ENCODE results near the gene DNAH14. TPM values are rescaled to one million over a fixed set of nuclear protein-coding genes. Genes with fewer than 3 reads are reported as not detected.
"Not testable (repeated sequence)": the region's sequence is repeated elsewhere in the genome, so short reads cannot be mapped to it uniquely, and the experiment has no call there.

The DNAH14 gene
- total RNA-seq, 2 donors from 2014 or later: 2.6 TPM; not detected in 1

DNA sequence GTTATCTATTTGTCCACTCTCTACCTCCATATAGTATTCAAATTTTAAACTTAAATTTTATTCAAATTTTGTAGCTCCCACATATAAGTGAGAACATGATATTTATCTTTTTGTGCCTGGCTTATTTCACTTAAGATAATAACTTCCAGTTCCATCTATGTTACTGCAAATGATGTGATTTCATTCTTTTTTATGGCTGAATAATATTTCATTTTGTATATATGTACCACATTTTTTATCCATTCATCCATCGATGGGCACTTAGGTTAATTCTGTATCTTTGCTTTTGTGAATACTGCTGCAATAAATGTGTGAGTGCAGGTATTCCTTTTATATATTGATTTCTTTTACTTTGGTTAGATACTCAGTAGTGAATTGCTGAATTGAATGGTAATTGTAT is 2.1 kb downstream of the DNAH14 start:
- ATAC-seq (ENCODE audit: insufficient number of reproducible peaks, low FRiP score, low read depth) (no peak), DNase-seq (ENCODE audit: low spot score) (no peak)
- Histone ChIP-seq H3K9me3 (peaks cover 15% of the 10 kb centered on the region), H3K4me3 (no peak overlapping the region), H3K36me3 (no peaks in the 10 kb centered on the region), H3K27ac (no peak overlapping the region), H3K27me3 (replicated peaks; ENCODE audit: insufficient read depth) (no peaks in the 10 kb centered on the region), H3K4me1 (ENCODE audit: control insufficient read depth in 1 of 2, low read depth in 2 of 2) (no peaks in the 10 kb centered on the region)
- TF ChIP-seq, protein P1, sequence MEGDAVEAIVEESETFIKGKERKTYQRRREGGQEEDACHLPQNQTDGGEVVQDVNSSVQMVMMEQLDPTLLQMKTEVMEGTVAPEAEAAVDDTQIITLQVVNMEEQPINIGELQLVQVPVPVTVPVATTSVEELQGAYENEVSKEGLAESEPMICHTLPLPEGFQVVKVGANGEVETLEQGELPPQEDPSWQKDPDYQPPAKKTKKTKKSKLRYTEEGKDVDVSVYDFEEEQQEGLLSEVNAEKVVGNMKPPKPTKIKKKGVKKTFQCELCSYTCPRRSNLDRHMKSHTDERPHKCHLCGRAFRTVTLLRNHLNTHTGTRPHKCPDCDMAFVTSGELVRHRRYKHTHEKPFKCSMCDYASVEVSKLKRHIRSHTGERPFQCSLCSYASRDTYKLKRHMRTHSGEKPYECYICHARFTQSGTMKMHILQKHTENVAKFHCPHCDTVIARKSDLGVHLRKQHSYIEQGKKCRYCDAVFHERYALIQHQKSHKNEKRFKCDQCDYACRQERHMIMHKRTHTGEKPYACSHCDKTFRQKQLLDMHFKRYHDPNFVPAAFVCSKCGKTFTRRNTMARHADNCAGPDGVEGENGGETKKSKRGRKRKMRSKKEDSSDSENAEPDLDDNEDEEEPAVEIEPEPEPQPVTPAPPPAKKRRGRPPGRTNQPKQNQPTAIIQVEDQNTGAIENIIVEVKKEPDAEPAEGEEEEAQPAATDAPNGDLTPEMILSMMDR (IDR thresholded peaks at IDR 0.05): no peak

- Histone ChIP-seq H3K4me1 (ENCODE audit: control insufficient read depth in 1 of 2, low read depth in 2 of 2) (no peaks in the 10 kb centered on the region), H3K9me3 (peaks cover 15% of the 10 kb centered on the region), H3K4me3 (no peak overlapping the region), H3K36me3 (no peaks in the 10 kb centered on the region), H3K27ac (no peak overlapping the region), H3K27me3 (replicated peaks; ENCODE audit: insufficient read depth) (no peaks in the 10 kb centered on the region)
- ATAC-seq (ENCODE audit: insufficient number of reproducible peaks, low FRiP score, low read depth) (no peak), DNase-seq (ENCODE audit: low spot score) (no peak)
- TF ChIP-seq, protein P1 (IDR thresholded peaks at IDR 0.05): no peak
These were observed 3.3 kb downstream of the DNAH14 start for GRCh38 chr1:224932607-224933249.

GRCh38 chr1:224933584-224933983 is 4.1 kb downstream of the DNAH14 start:
- TF ChIP-seq, protein P1 (IDR thresholded peaks at IDR 0.05): no peak
- H3K27ac ChIP-seq: no peak overlapping the region
- ATAC-seq (ENCODE audit: insufficient number of reproducible peaks, low FRiP score, low read depth) (no peak), DNase-seq (ENCODE audit: low spot score) (no peak)
- no peaks in the 10 kb centered on the region for H3K4me1 ChIP-seq (ENCODE audit: control insufficient read depth in 1 of 2, low read depth in 2 of 2)
- no peaks in the 10 kb centered on the region for H3K36me3 ChIP-seq
- no peaks in the 10 kb centered on the region for H3K27me3 ChIP-seq (replicated peaks; ENCODE audit: insufficient read depth)
- H3K9me3 ChIP-seq: peaks cover 15% of the 10 kb centered on the region
- H3K4me3 ChIP-seq: no peak overlapping the region

DNA sequence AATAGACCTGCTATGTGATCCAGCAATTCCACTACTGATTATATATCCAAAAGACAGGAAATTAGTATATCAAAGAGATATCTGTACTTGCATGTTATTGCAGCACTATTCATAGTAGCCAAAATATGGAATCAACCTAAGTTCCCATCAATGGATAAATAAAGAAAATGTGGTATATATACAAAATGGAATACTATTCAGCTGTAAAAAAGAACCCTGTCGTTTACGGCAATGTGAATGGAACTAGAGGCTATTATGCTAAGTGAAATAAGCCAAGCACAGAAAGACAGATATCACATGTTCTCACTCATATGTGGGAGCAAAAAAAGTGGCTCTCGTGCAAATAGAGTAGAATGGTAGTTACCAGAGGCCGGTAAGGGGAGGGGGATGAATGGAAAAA is 9.2 kb downstream of the DNAH14 start:
- TF ChIP-seq, protein P1 (IDR thresholded peaks at IDR 0.05): no peak

GRCh38 chr1:224939844-224940425 is 10.5 kb downstream of the DNAH14 start:
- no peaks in the 10 kb centered on the region for H3K36me3 ChIP-seq
- H3K4me1 ChIP-seq (ENCODE audit: control insufficient read depth in 1 of 2, low read depth in 2 of 2): no peaks in the 10 kb centered on the region
- TF ChIP-seq, protein P1 (IDR thresholded peaks at IDR 0.05): no peak
- H3K4me3 ChIP-seq: no peak overlapping the region
- ATAC-seq (ENCODE audit: insufficient number of reproducible peaks, low FRiP score, low read depth) (no peak), DNase-seq (ENCODE audit: low spot score) (no peak)
- no peak overlapping the region for H3K27ac ChIP-seq
- H3K9me3 ChIP-seq: no peaks in the 10 kb centered on the region
- H3K27me3 ChIP-seq (replicated peaks; ENCODE audit: insufficient read depth): no peaks in the 10 kb centered on the region

More for the DNA sequence above, 9.2 kb downstream of the DNAH14 start:
- no peak for DNase-seq (ENCODE audit: low spot score)
- H3K9me3 ChIP-seq: peaks cover 6% of the 10 kb centered on the region
- H3K4me1 ChIP-seq (ENCODE audit: control insufficient read depth in 1 of 2, low read depth in 2 of 2): no peaks in the 10 kb centered on the region
- no peak for ATAC-seq (ENCODE audit: insufficient number of reproducible peaks, low FRiP score, low read depth)
- no peaks in the 10 kb centered on the region for H3K27me3 ChIP-seq (replicated peaks; ENCODE audit: insufficient read depth)
- no peak overlapping the region for H3K4me3 ChIP-seq
- no peaks in the 10 kb centered on the region for H3K36me3 ChIP-seq
- H3K27ac ChIP-seq: no peak overlapping the region

- not testable (repeated sequence) for DNase-seq (ENCODE audit: low spot score); H3K4me3 ChIP-seq; ATAC-seq (ENCODE audit: insufficient number of reproducible peaks, low FRiP score, low read depth); H3K4me1 ChIP-seq (ENCODE audit: control insufficient read depth in 1 of 2, low read depth in 2 of 2); H3K27ac ChIP-seq; H3K9me3 ChIP-seq; H3K36me3 ChIP-seq; H3K27me3 ChIP-seq (replicated peaks; ENCODE audit: insufficient read depth)
These were observed 11.3 kb downstream of the DNAH14 start for GRCh38 chr1:224940735-224941134.

DNA sequence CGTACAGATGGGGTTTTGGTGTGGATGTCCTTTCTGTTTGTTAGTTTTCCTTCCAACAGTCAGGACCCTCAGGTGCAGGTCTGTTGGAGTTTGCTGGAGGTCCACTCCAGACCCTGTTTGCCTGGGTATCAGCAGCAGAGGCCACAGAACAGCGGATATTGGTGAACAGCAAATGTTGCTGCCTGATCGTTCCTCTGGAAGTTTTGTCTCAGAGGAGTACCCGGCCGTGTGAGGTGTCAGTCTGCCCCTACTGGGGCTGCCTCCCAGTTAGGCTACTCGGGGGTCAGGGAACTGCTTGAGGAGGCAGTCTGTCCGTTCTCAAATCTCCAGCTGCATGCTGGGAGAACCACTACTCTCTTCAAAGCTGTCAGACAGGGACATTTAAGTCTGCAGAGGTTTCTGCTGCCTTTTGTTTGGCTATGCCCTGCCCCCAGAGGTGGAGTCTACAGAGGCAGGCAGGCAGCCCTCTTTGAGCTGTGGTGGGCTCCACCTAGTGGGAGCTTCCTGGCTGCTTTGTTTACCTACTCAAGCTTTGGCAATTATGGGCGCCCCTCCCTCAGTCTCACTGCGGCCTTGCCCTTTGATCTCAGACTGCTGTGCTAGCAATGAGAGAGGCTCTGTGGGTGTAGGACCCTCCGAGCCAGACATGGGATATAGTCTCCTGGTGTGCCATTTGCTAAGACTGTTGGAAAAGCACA is 16.3 kb downstream of the DNAH14 start:
- H3K27ac ChIP-seq; H3K4me1 ChIP-seq (ENCODE audit: control insufficient read depth in 1 of 2, low read depth in 2 of 2); ATAC-seq (ENCODE audit: insufficient number of reproducible peaks, low FRiP score, low read depth); H3K27me3 ChIP-seq (replicated peaks; ENCODE audit: insufficient read depth); H3K9me3 ChIP-seq; H3K4me3 ChIP-seq; H3K36me3 ChIP-seq; DNase-seq (ENCODE audit: low spot score): not testable (repeated sequence)

- H3K4me1 ChIP-seq (ENCODE audit: control insufficient read depth in 1 of 2, low read depth in 2 of 2); H3K27me3 ChIP-seq (replicated peaks; ENCODE audit: insufficient read depth); H3K36me3 ChIP-seq; ATAC-seq (ENCODE audit: insufficient number of reproducible peaks, low FRiP score, low read depth); DNase-seq (ENCODE audit: low spot score); H3K4me3 ChIP-seq; H3K9me3 ChIP-seq; H3K27ac ChIP-seq: not testable (repeated sequence)
These were observed 16.8 kb downstream of the DNAH14 start for GRCh38 chr1:224946349-224946691.

Data from thoracic aorta (tissue), 2 donors.